ENCODE results near the gene MOV10. TPM values are rescaled to one million over a fixed set of nuclear protein-coding genes. Genes with fewer than 3 reads are reported as not detected.
A peak's percentile ranks its signal among the peaks of the same experiment; 100 is the strongest.

MOV10 gene
- total RNA-seq, 1 donor from 2014 or later, result 37.5 TPM

DNA sequence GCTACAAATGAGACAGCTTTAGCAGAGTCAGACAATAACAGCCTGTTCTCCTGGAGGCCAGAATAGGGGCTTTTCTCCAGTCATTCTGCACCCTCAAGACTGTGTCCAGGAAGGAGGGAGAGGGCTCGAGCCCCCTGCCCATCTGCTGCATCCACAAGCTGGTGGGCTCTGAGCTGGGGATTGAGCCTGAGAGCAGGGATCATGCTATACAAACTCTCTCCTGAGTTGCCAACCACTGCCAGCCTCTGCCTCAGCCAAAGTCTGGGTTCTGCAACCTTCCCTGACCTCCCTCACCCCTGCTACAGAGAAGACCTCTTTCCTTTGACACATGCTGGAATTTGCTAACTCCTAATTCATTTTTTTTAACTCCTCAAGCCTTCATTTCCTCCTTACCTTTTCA is 55.5 kb downstream of the MOV10 start:
- DNase-seq (ENCODE audit: low read depth in 2 of 2), result no peak

DNA sequence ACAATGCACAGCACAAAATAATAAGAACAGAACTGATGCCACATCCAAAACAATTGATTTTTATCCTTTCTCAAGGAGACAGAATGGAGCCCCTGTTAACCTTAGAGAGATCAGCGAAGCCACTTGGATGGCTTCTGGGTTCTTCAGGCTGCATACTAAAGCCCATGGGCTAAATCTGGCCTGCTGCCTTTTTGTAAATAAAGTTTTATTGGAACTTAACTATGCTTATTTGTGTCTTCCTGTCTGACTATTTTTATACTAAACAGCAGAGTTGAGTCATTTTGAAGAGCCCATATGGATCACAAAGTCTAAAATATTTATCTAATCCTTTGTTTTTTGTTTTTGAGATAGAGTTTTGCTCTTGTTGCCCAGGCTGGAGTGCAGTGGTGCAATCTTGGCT is 57.0 kb downstream of the MOV10 start:
- DNase-seq (ENCODE audit: low read depth in 2 of 2), result no peak

DNA sequence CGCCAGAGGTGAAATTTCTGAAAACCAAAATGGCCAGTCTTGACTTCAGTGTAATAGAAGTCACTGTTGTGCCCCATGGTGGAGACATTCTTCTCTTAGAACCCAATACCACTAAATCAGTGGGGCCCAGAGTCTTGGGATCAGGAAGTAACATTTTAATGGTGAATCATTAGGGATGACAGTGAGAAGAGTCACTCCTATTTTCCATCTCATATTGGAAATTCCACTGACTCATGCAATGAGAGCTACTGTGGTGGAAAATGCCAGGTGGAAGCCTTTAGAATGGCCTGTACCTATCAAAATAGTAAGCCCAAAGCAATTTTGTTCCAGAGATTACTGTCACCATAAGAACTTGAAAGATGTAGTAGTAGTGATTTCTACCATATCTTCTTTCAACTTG is 61.3 kb downstream of the MOV10 start:
- peak in 1 of 2 donors; percentile 42 for DNase-seq (ENCODE audit: low read depth in 2 of 2)

DNA sequence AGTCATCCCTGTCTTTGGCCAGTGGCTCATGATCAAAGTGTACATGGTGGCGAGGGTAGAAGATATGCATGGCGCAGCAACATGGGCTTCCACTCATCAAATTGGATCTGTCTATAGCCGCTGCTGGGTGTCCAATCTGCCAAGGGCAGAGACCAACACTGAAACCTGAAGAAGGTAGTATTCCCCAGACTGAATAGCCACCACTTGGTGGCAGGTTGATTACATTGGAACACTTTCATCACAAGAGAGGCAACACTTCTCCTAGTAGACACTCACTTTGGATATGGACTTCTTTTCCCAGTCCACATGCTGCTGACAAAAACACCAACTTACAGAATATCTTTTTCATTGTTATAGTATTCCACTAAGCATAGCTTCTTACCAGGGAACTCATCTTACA is 63.1 kb downstream of the MOV10 start:
- no peak for DNase-seq (ENCODE audit: low read depth in 2 of 2)

DNA sequence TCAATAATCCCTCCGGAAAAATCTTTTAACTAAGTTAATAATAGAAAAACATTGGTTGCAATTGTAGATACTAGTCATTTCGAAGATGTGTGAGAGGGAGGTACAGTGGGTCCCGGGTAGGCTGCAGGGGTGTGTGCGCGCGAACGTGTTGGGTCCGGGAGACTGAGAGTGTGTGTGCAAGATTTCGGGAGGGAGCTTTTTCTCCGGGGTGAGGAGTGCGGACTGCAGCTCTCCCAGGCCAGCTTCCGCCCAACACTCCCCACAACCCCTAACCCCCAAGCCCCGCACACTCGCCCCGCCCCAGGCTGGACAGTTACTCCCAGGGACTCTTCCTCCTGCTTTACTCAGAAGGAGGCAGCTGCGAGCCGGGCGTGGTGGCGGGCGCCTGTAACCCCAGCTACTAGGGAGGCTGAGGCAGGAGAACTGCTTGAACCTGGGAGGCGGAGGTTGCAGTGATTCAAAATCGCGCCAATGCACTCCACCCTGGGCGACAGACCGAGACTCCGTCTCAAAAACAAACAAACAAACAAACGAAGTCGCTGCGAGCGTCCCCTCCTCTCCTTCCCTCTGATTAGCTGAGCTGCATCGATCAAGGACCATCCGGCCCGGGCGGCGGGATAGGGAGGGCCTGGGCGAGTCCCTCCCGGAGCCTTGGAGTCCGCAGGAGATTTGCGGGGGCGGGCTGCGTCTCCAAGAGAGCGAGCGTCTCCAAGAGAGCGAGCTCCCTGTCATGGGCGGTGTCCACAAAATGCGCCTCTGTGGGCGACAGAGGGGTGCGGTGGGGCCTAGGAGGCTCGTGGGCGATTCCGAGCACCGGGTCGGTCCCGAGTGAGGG is 68.9 kb downstream of the MOV10 start:
- DNase-seq (ENCODE audit: low read depth in 2 of 2), result no peak

DNA sequence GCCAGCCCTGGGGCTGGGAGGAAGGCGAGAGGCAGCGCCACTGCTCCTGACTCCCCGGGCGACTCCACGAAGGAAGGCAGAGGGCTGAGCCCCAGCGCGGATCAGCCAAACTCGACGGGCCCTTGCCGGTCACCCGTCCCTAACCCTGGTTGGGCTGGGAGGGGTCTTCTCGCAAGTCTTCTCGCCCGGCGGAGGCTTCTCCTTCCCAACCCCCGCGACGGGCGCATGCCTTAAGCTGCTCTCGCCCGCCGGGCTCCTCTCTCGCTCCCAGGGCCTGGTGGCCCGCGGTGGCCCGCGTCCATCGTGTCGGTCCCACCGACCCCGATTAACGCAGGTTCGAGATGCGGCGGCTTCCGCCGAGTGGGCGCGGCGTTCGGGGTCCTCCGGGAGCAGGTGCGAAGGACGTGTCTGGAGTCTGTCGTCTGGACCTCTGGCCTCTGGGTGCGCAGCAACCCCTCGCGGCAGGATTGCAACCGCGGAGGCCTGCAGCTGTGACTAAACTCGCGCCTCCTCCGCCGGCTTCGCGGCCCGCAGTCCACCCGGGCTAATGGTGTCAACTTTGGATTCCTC is 69.6 kb downstream of the MOV10 start:
- peak in 1 of 2 donors; percentile 36 for DNase-seq (ENCODE audit: low read depth in 2 of 2)

DNA sequence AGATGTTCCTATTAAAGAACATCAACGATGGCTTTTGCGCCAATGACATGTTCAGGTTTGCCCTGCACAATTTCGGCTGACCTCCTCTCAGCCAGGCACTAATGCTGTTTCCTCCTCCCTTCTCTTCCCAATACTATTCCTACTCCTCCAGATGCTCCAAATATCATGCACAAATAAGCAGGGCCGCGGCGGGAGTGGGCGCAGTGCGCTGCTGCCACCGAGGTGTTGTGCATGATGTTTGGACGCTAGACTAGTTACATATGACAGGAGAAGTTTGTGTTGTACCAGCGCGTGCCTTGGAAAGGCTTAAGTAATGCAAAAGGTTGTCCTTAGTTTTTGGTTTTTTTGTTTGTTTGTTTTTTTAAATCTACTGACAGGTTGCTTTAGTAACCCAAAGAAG is 73.9 kb downstream of the MOV10 start:
- DNase-seq (ENCODE audit: low read depth in 2 of 2), result no peak

Other genes starting within 250 kb of the MOV10 start
- 0.51 and 1.0 TPM in 2 replicates for gene WNT2B, start 165.7 kb upstream of the MOV10 start, total RNA-seq
- gene ST7L, start 55.5 kb upstream of the MOV10 start, total RNA-seq, result 10.3 and 12.9 TPM in 2 replicates
- 171 and 180 TPM in 2 replicates for gene CAPZA1, start 54.8 kb upstream of the MOV10 start, total RNA-seq
- gene RHOC, start 32.5 kb downstream of the MOV10 start, total RNA-seq, result 559 and 569 TPM in 2 replicates
- 0.64 and 0.76 TPM in 2 replicates for gene PPM1J, start 40.7 kb downstream of the MOV10 start, total RNA-seq